ENCODE data around the gene PTPN21.

Gene PTPN21

DNA sequence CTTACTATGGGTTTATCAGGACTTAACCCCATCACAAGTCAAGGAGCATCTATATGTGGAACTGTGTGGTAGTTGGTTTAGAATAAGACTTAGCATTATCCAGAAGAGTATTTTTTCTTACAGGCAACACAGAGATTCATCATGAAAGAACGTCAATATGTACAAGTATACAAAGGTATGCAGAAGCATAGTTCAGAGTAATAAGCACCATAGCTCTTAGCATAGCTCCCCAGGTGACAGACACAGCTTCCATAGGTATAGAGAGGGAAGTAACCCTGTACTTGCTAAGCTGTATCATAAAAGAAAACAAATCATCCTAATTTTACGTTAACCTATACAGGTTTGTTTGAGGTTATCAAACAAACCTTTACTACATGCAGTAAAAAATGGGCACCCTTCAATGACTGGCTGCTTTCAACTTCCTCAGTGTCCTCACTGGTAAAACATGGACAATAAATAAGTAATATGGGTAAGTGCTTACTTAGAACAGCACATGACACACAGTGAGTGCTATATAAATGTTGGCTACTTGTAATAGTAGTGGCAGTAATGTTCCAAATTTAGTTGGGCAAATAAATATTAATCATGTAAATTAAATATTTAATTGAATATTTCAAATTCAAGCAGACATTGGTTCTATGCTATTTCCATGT lies 50.9 kb downstream of the PTPN21 start:
- no peak for DNase-seq

DNA sequence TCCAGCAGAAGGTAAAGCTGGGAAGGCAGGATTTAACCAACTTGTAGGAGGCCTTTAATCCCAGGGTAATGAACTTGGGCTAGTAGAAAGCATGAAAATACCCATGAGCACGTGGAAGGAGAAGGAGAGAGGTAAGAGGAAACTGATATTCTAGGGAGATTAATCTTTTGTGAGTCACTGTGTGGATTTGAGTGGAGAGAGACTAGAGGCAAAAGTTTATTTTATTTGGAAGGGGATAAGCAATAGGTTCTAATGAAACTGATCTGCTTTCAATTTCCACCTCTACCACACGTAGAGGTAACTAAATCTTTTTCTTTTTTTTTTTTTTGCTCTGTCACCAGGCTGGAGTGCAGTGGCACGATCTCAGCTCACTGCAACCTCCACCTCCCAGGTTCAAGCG lies 52.1 kb downstream of the PTPN21 start:
- no peak for DNase-seq

DNA sequence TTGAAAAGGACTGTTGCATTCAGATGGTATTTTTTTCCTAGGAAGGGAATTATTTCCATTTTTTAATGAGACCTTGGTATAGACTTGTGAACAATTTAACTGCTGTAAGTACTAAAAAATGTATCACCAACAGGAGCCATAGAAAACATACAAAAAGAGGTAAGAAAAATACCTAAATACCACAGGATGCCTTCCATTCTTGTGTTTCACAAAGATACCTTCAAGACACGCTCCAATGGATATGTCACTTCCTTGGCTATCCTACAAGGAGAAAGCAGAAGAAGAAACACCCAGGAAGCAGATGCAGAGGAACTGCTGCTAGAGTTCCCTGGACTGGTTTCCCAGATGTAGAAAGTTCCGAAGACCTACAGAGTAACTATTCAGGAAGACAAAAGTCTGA lies 54.2 kb downstream of the PTPN21 start:
- DNase-seq: no peak

DNA sequence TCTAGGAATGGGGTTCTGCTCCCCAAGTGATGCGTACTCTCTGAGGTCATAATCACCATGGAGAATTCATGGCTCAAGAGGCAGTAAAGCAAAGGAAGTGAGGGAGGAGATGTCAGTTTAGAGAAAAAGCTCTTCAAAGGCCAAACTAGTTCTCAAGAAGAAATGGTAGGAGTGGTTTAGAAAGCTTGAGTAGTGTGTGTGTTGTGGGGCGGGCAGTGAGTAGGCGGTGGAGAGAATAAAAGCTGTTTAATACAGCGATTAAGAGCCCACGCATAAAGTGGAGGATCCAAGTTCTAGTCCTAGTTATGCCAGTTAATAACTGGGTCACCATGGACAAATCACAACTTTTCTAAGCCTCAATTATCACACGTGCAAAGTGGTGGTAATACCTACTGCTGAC lies 55.6 kb downstream of the PTPN21 start:
- DNase-seq: no peak

DNA sequence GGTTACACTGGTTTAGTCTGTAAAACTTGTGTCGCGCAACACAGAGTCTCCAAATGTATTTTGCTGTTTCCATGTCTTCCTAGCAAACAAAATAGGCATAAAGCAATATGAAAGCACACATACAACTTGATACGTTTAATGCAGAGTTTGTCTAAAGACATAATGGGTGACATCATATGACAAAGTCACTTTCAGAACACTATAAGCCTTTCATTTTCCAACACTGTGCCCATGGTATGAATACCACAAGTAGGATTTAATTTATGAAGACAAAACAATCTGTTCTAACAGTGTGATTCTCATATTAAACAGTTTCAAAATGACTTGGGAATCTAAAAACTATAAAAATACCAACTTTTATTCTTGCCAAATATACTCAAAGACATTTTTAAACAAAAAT lies 58.4 kb downstream of the PTPN21 start:
- no peak for DNase-seq

DNA sequence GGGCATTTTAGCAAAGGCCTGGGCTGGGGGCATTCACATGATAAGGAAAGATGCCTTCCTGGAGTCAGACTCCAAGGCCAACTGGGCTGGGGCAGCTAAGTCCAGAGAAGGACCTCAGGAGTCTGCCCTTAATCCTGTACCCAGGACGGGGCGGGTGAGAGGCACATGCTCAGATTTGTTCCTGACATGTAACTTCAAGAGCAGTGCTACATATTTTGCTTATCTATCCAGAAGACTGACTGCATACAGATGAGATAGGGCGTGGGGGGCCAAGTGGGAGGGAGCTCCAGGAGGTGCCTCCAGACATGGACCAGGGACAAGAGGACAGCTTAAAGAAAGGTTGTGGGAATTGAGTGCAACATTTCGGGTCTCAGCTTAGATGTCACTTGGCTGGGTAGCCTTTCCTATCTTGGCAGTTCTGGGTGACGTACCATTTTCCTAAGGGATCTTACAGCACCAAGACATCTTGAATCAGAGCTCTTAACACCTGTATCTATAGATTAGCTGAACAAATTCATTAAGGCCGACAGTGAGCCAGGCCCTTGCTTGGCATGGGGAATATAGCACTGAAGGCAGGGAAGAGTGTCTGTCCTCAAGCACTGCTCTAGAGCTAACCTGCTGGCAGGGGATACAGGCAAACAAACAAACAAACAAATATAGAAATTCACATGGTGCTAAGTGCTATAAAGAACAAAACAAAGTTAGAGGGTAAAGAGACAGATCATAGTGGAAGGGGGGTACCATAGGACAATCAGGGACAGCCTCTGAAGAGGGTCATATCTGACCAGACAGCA lies 61.2 kb downstream of the PTPN21 start:
- DNase-seq: no peak

DNA sequence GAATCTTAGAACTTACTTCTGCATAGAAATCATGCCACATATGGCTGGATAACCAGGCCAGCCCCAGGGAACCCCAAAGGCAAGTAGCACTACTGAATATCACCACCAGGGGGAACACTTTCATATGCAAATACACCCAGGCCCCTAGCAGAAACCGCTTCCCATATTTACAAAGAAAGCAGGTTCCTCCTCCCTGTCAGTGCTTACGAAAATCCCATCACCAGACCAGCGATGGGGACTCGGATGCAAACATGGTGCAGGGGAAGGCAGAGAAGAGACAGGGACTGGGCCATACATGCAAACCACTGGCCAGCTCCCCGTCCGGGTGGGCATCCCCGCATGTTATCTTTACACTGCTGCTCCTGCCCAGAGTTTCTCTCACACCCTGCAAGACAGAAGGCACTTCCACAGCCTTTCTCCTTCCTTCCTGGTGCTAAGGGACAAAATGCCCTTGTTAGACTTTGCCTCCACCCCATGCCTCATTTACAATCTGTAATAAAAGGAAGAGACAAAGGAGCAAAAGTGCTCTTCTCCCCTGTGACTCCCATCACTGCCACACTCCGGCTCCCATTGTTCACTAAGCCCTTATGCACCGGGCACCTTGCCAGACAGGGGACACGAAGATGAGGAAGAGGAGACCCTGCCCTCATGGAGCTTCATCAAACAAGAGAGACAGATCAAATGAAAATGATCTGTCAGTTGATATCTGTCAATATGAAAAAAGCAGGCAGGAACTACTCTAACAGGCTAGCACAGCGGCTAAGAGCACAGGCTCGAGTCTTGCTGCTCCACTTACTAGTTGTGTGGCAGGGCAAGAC lies 62.3 kb downstream of the PTPN21 start:
- peak; percentile 68 for DNase-seq

DNA sequence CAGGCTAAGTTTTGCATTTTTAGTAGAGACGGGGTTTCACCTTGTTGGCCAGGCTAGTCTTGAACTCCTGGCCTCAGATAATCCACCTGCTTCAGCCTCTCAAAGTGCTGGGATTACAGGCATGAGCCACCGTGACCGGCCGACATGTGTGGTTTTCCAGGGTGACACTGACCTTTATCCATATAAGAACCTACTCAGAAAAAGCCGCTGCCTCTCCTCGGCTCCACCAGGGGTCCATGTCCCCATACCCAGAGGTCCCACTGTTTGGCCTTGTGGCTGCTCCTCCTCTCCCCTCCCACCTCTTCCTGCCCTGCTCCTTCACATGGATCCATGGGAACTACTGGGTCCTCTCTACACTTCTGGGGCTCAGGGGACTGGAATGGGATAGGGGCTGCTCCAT lies 64.6 kb downstream of the PTPN21 start:
- DNase-seq: no peak

DNA sequence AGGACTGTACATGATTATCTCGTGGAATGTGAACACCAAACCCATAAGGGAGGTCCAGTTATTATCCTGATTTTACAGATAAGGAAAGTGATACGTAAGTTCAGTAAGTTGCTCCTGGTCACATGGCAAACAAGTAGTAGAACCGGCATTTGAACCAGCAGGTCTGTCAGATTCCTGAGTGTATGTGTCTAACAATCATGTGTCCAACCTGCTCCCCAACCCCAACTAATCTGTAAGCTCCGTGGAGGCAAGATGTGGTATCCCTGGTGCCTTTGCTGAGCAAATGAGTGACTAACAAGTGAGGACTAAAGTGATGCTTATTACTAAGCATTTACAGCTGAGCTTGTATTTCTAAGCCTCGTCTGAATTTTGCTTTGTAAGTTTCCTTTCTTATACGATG lies 65.9 kb downstream of the PTPN21 start:
- DNase-seq: no peak

DNA sequence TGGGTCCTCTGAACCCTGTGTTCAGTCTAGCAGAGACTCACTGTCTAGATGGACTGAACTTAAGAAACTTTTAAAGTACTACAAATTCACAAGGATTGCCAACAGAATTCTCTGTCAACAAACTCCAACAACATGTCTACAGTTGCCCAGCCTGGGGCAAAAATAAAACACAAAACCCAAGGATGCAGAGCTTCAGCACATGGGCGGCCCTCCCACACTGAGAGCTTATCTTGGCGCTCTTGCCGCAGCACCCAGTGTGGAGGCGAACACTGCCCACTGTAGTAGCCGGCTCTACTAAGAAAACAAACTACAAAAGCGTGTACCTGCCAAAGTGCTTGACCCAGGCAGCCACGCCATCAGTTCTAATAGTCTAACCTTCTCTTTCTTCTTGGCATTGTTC lies 66.7 kb downstream of the PTPN21 start:
- no peak for DNase-seq

DNA sequence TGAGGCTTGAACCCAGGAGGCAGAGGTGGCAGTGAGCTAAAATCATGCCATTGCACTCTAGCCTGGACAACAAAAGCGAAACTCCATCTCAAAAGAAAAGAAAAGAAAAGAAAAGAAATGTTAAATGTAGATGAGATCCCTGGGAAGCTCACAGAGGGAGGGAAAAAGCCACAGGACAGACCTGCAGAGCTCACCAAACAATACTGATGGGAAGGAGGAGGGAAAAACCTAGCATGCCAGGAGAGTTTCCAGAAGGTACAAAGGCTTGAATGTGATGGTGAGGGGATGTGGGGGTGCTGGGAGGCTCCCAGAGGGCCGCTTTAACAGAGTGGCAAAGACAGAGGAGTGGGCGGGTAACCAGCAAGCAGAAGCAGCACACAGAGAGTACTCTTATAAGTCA lies 72.3 kb downstream of the PTPN21 start:
- no peak for DNase-seq

DNA sequence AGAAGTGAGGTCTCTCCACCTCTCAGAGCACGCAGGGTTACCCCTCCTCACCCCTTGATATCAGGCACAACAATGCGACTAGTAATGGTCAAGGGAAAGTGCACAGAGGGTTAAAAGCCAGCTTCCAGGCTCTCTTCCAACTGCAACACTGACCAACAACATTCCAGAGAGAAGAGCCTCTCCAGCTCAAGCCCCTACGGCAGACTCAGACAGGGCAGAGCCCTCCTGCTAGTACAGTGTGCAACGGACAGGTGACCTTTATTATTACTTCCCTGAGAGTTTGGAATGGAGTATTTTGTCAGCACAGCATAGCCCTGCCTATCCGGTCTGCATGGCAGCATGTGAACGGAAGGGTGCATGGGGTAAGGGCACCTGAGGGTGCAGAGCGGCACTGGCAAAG lies 73.0 kb downstream of the PTPN21 start:
- DNase-seq: no peak

DNA sequence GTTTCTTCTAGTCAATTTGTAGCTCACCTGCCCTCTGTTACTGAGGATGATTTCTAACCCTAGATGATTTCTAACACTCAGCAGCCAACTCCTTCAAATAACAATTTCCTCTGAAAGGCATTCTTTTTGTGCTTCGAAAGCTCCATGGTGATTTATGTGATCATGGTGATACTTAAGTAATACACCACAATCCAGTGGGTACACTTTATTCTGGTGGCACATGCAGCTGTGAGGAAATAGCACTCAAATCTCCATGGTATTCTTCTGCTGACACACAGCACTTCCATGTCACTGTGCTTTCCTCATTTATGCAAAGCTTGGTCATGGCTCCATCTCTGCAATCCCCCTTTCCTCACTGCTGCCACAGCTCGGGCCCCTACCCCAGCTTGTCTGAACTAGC lies 73.7 kb downstream of the PTPN21 start:
- no peak for DNase-seq

DNA sequence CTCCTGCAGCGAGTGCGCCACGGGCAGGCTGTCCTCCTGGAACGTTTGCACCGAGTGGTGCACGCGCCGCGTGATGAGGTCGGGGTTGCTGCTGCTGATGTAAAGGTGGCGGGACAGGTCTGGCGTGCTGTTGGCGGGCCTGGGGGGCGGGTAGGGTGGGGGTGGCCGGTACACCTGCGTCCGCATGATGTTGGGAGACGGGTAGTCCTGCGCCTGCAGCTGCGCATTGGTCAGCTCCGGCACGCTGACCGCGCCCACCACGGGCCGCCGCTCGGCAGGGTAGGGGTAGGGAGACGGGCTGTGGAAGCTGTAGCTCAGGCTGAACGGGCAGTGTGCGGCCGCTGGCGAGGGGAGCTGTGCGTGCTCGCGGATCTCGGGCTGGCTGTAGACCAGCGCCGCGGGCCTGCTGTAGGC lies 75.2 kb downstream of the PTPN21 start:
- no peak for DNase-seq

DNA sequence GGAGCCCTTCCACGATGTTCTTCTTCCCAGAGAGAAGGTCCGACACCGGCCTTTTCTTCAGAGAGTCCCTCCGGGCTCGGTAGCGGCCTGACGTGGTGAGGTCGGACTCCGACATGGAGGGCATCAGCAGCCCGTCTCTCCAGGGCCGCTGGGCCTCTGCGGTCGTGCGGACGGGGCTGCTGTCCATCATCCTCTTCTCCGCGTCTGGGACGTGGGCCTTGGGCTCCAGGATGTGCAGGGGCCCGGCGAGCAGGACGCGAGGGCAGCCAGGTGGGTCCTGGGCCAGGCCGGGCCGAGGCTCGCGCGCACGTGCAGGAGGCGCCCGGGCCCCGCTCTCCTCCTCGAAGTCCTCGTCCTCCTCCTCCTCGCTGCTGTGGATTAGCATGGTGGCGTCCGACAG lies 75.9 kb downstream of the PTPN21 start:
- no peak for DNase-seq

DNA sequence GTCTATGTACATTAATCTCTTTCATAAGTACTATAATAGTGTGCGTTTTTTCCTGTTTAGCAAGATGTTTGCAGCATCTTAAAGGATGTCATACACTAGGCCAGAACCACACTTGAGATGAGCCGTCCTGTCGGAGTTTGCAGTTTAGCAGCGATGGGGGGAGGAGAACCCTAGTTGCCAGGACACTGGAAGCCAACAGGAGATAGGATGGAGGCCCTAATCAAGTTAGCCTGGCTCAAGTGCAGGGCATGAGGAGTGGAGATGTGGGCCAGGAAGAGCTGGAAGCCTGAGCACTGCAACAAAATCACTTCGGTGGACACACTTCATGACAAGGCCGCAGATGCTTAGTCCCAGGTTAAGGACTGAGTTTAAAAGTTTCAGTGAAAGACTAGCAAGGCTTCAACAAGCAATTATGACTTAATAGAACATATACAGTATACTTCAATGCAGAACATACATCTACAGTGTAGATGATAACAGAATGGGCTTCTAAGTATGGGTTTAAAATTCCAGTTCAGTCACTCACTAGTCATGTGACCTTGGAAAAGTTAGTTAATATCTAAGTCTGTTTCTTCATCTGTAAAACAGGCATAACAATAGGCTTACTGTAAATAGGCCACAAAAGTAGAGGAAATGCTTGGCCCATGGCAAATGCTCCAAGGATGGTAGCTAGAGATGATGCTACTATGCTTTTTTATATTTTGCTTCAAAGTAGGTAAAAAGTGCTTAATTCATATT lies 77.1 kb downstream of the PTPN21 start:
- DNase-seq: no peak

DNA sequence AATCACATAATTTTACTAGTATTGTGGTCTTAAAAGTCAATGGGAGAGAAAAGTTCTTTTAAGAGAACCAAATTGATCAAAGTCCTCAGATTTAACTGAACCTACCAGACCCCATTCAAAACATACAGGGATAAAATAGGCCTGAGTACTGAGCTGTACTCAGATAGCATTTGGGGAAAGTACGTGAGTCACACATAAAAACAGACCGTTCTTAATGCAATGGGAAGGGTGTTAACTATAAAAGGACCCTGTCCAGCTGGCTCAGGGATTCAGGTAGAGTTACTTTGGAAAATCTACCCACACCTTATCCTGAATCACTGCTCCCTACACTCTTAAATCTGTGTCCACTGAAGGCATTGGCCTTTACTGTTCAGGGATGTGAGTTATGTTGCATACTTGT lies 78.0 kb downstream of the PTPN21 start:
- no peak for DNase-seq

DNA sequence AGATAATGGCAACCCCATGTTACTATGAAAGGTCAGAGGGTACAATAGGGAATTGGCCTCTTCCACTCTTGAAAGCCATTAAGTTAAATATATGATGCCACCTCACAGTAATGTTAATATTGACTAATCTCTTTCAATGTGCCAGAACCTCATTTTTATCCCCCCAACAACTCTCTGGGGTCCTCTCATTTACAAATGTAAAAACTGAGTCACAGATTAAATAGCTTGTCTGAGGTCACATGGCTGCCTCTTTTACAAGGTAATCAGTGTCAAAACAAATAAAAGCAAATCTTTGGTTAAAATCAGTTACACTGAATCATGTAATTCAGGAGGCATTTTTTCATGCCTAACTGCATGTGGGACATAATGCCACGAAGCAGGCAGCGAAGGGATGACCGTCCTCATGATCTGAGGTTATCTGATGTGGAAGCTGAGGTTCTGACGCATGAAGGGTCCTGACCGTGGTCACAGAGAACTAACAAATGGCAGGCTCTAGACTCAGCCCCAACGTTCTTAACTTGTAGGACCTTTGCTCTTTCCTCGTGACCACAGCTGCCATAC lies 78.5 kb downstream of the PTPN21 start:
- DNase-seq: no peak

DNA sequence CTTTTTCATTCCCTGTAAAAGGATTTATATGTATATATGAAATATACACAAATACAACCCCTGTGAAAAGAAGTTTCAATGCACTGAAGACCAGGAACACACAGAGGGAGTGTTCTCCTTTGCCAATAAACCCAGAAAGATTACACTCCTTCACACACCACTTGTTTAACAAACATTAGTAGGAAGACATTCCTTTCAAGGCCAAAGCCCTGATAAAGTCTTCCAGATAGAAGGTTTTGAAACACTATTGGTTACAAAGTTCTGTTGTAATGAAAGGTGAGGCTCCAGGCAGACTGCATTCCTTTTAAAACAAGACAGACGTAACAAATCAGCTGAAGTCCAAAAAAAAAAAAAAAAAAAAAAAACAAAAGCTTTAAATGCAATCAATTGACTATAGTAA lies 81.0 kb downstream of the PTPN21 start:
- no peak for DNase-seq

DNA sequence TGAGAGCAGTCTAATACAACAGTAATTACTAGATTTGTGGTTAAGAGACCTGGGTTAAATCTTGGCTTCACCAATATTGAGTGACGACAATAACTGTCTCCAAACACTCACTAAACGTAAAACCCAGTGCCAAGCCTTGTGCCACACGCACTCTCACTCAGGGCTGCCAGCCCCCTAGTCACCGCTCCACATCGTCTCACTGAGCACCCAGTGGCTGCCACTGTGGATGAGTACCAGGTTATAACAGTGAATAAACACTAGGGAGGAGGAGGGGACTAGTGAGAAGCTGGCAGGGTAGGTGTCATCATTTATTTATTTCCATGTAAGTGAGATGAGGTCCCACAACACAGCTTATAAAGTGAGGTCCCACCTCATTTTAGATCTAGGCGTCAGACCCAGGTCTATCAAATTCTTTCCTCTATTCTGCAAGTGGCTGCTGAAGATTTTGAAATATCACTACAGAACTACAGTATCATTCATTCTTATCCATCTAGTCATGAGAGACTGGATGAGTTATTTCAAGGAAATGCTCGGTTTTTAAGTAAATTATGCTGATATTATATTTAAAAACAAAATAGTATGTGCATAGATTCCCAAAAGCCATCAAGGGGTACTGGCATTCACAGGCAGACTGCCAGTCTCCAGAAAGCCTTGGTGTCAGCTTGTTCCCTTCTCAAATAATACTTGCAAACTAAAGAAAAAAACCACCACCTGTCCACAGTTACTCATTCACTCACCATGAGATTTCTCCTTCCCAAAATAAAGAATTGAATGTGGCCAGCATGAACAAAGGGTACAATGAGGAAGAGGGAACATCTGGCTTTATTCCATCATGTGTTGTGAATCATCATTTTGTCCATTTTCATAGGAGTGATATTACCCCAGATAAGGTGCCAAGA lies 84.0 kb downstream of the PTPN21 start:
- no peak for DNase-seq

DNA sequence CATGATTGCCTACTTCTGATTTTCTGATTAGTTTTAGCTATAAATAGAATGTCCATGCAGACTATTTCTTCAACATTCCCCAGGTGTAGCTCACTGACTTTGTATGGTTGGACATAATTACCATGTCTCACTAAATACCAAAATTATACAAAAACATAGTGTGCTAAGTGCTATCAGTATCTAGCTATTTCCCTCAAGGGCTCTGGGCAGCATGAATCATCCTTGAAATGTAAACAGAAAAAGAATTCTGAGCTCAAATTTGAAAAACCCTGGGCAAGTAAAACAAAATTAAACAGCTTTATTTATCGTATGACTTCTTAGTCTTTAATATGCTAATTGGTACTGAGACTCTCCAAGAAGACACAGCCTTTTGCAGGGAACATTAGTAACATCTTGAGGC lies 86.4 kb downstream of the PTPN21 start:
- DNase-seq: no peak

DNA sequence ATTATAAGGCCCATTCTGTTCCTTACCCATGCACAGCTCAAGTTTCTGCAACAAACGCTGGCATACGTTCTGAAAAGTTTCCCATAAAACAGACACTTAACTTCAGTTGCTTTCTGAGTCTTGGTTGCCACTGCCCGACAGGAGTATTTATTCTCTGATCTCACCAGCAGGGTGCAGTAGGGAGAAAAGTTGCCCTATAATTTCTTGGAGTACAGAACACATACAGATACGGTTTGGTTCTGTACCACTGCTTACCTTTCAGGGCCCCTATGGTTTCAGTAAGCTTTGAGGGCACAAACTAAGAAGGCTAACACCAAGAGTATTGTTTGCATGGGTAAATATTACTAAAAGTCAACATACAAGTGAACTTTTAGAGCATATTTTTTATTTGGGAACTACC lies 91.5 kb downstream of the PTPN21 start:
- no peak for DNase-seq
